HG03342 (cell line): ENCODE data around the gene MARCO.

Experiments
- ATAC-seq: cut with Tn5 transposase; IDR thresholded peaks from one replicate; pipeline ENCODE4 v1.9.1; 2021; ENCODE audit warnings: mild to moderate bottlenecking, moderate library complexity; ENCODE audit not compliant: unreplicated experiment

Gene MARCO, protein sequence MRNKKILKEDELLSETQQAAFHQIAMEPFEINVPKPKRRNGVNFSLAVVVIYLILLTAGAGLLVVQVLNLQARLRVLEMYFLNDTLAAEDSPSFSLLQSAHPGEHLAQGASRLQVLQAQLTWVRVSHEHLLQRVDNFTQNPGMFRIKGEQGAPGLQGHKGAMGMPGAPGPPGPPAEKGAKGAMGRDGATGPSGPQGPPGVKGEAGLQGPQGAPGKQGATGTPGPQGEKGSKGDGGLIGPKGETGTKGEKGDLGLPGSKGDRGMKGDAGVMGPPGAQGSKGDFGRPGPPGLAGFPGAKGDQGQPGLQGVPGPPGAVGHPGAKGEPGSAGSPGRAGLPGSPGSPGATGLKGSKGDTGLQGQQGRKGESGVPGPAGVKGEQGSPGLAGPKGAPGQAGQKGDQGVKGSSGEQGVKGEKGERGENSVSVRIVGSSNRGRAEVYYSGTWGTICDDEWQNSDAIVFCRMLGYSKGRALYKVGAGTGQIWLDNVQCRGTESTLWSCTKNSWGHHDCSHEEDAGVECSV

DNA sequence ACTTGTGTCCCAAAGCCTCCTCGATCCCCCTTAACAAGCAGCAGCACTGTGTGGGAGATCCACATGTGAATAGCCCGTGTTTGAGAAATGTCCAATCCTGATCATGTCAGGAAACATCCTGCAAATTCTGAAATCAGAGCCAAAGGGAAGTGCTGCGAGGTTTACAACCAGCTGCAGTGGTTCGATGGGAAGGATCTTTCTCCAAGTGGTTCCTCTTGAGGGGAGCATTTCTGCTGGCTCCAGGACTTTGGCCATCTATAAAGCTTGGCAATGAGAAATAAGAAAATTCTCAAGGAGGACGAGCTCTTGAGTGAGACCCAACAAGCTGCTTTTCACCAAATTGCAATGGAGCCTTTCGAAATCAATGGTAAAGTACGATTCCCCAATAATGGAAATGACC lies at the start of gene MARCO:
TSS of gene MARCO (plus strand) at position 164 of the 400 bp plus-strand sequence. CDS start at position 271, 107 bp downstream.
- no peak for ATAC-seq

DNA sequence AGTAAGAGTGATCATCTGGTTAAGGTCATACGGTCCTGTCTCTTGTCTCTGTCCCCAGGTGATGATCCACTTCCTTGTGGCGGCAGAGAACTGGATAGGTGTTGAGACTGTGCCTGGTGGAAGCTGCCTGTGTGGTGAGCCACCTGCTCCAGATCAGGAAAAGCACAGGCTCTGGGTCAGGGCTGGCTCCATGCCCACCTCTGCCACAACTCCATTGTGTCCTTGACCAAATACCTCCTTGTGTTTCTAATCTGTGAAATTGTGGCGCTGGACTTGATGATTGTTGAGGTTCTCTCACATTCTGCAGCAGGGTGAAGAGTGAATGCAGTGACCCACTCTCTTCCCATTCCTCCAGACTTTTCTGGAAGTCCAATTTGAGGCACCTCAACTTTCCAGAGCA lies 48.9 kb upstream of the MARCO start:
- no peak for ATAC-seq

GRCh38 chr2:118902266-118903028 lies 39.5 kb upstream of the MARCO start:
- no peak for ATAC-seq

GRCh38 chr2:118903029-118903351 lies 39.0 kb upstream of the MARCO start:
- ATAC-seq = no peak

DNA sequence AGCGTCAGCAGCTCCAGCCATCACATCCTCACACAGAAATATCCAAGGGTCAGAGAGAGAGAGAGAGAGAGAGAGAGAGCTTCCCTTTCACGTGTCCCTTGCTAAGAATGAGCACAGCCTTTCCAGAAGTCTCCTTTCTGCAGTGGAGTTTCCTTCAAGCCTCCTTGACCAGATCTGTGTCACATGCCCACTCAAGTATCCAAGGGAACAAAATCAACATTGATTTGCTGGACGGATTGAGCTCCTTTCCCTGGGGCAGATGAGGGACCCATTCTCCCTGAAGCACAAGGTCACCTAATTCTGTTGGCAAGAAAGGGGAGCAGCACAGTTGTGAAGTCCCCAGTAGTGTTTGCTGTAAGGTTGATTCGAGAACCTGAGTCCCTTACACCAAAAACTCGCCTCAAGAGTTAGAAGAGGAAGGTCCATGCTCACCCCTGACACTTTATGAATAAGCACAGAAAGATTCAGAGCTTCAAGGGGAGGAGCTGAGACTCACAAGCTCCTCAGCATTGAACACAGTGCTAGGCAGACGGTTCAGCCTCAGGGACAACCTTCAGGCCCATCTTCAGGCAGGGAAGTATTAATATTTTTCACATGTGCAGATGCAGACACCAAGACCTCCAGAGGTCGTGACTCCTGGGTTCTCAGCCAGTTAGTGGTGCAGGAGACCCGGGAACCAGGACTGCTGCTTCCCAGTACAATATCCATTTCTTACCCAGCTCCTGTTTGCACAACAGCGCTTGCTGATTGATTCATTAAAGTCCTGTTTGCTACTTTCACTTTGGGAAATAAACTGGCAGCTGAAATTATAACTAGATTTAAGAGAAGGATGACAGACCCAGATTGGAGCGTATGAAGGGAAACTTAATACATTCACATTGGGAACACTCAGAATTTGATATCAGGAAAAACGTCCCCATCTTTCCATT lies 38.2 kb upstream of the MARCO start:
- no peak for ATAC-seq

GRCh38 chr2:118905206-118905605 lies 36.8 kb upstream of the MARCO start:
- no peak for ATAC-seq

DNA sequence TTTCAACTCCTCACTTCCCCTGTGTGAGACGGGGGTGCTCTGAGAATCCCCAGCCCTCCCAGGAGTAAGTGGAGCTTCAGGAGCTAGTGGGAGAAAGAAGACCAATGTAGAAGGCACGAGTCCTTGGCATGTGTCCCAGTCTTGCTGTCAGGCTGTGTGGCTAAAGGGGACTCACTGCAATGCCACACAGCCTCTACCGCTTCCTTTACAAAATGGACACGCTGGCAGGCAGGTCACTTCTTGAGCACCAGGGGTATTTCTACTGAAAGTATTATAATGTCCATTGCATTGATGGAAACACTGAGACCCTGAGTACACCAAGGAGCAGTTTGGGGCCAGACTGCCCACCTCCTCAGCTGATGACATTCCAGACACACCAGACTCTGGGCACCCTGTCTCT lies 35.8 kb upstream of the MARCO start:
- no peak for ATAC-seq

- ATAC-seq = no peak
Observed at GRCh38 chr2:118907759-118908158, 34.2 kb upstream of the MARCO start.

DNA sequence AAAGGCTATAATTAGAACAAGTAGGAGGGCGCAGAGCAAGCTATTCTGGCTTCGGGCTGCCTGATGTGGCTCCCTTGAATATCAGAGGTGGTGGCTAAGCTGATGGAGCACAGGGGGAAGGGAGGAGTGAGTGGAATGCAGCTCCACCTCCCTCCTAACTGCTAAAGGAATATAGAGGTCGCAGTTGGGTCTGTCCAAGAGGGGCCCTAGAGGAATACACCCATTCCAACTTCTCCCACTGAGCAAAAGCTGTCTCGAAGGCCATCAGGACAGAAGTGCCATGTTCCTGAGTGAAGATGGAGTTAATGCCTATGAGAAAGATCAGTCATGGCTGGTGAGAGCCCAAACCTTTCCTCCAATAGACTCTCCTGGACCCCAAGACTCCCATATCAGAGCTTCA lies 32.8 kb upstream of the MARCO start:
- ATAC-seq = no peak

GRCh38 chr2:118911166-118911856 lies 30.7 kb upstream of the MARCO start:
- no peak for ATAC-seq

DNA sequence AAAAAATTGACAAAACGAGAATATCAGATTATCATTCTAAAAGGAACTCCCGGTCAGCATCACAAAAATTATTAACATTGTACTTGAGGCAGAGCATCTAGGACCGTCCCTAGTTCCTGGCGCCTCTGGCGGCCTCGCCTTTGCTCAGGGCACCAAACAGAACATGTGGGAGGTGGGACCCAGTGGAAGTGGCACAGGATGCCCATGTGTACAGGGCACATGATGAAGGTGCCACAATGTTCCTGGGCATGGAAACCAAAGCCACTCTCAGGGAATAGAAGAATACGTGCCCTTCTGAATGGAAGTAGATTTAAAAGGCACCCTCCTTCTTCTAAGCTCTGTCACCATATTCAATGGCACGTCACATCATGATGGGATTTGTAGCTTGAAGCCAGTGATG lies 30.1 kb upstream of the MARCO start:
- no peak for ATAC-seq

DNA sequence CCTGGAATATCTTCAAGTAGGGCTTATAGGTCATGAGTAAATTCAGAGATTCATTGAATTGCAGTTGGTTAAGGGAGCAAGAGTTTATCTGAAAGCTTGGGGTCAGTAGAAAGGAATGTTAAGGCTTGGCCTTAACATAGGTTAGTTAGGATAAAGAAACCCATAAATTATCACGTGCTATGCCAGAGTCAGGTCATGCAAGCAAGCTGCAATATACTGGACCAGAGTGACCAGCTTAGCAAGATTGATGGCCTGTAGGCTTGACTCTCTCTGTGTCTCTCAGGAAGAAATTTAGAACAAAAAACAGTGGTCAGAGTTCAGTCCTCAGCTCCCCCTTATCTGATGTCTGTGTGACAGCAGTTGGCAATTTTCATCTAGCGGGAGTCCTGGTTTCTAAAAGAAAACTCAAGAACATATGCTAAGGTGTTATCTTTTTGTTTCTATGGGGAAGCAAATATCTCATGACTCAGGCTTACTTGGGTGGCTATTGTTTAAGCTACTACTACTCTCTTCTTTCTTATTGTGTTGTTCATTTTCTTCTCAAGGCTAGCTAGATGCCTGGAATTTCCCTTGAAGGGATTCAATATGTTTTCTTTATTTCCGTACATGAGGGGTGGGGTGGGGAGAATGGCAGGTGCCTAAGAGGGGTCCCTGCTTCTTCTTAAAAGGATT lies 28.7 kb upstream of the MARCO start:
- no peak for ATAC-seq

DNA sequence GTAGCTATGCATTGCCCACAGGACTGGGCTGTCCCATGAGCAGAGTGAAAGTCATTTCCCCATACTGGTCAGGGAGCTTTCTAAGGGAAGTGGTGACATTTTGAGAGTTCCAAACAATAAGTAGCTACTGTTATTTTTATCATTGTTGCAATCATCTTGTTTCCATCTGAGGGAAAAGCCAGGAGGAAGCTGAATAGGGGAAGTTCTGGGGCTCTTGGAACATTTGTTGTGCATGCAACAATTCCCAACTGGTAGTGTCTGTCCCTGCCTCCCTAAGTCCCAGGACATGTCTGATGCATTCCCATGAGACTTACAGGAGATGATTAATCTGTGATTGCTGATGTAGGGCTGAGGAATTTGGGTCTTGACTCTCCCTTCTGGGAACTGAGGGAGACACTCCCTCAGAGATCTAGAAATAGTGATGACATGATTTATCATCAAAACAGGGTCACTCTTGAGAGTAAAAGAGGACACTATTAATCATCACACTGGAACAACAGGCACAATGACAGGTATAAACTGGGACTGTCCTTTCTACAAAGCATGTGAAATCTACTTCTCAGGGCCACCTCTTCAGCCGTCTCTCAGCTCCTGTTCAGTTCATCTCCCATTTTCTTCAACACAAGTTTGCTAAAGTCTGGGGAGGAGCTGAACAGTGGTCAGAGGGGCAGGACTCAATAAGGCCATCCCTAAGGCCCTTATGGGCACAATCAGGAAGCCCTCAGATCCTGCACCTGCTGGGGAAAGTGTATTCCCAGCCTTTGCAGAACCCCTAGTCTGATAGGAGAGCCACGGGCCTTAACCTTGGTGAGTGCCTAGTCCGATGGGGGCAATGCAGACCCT lies 28.0 kb upstream of the MARCO start:
- no peak for ATAC-seq

- ATAC-seq = no peak
Observed at GRCh38 chr2:118914721-118915453, 27.1 kb upstream of the MARCO start.

DNA sequence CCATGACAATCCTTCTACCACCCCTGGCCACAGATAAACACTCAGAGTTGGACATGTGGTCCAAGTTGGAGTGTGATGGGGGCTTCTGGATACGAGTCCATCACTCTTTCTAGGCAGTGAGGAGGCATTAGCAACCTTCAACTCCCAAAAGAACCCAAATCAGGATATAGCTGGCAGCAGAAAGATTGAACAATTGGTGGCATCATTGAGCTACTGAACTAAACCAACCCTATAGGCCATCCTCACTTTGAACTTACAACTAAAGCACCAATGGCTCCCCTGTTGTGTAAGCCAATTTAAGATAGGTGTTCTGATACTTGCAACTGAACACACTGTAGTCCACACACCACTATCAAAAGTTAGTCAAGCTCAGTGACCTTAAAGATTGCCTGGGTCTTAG lies 24.0 kb upstream of the MARCO start:
- no peak for ATAC-seq

- no peak for ATAC-seq
Observed at GRCh38 chr2:118921646-118922045, 20.3 kb upstream of the MARCO start.

GRCh38 chr2:118922254-118922653 lies 19.7 kb upstream of the MARCO start:
- ATAC-seq = no peak

DNA sequence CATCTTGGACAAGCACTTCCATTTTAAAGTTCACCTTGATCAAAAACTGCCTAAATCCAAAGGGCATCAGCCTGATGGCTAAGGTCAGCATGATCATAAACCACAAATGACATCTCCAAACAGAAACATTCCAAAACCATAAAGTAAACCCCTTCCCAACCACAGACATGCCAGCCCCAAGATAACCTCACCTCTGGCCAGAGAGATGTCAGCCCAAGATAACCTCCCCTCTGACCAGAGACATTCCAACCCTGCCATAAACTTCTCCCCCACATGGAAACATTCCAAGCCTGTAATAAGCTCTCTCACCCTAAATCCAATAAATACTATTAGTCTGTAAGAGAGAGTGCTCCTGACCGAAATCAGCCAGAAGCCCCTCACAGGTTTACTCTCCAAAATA lies 18.6 kb upstream of the MARCO start:
- no peak for ATAC-seq
